GM19455 (cell line): ENCODE results near the gene DAW1.

ENCODE experiments used
- ATAC-seq: cut with Tn5 transposase; IDR thresholded peaks from one replicate; pipeline ENCODE4 v1.9.1; 2021; ENCODE audit not compliant: unreplicated experiment

DAW1 gene

GRCh38 chr2:227861011-227861410 is 10.4 kb upstream of the DAW1 start:
- ATAC-seq = no peak

GRCh38 chr2:227862227-227862740 is 9.1 kb upstream of the DAW1 start:
- peak; percentile 56 for ATAC-seq

GRCh38 chr2:227862741-227863588 is 8.5 kb upstream of the DAW1 start:
- ATAC-seq = no peak

- no peak for ATAC-seq
These were observed 7.2 kb upstream of the DAW1 start for GRCh38 chr2:227864161-227864756.

GRCh38 chr2:227865291-227865690 is 6.1 kb upstream of the DAW1 start:
- no peak for ATAC-seq

- no peak for ATAC-seq
These were observed 4.0 kb upstream of the DAW1 start for GRCh38 chr2:227867386-227867785.

GRCh38 chr2:227870710-227871374 is 589 bp upstream of the DAW1 start:
- ATAC-seq = peak; percentile 14

- ATAC-seq = no peak
These were observed 1.2 kb downstream of the DAW1 start for GRCh38 chr2:227872676-227873075.

- no peak for ATAC-seq
These were observed 4.9 kb downstream of the DAW1 start for GRCh38 chr2:227876300-227876801.

GRCh38 chr2:227877421-227878310 is 6.2 kb downstream of the DAW1 start:
- ATAC-seq = no peak

GRCh38 chr2:227880460-227880859 is 9.0 kb downstream of the DAW1 start:
- ATAC-seq = no peak

- ATAC-seq = no peak
These were observed 10.6 kb downstream of the DAW1 start for GRCh38 chr2:227881866-227882517.

GRCh38 chr2:227884511-227884947 is 13.1 kb downstream of the DAW1 start:
- ATAC-seq = peak; percentile 93

- ATAC-seq = no peak
These were observed 14.7 kb downstream of the DAW1 start for GRCh38 chr2:227886149-227886548.

- ATAC-seq = no peak
These were observed 16.9 kb downstream of the DAW1 start for GRCh38 chr2:227888289-227888688.

- no peak for ATAC-seq
These were observed 17.9 kb downstream of the DAW1 start for GRCh38 chr2:227889336-227889735.

- ATAC-seq = no peak
These were observed 19.2 kb downstream of the DAW1 start for GRCh38 chr2:227890495-227891079.

- no peak for ATAC-seq
These were observed 20.2 kb downstream of the DAW1 start for GRCh38 chr2:227891673-227892072.

- ATAC-seq = no peak
These were observed 31.9 kb downstream of the DAW1 start for GRCh38 chr2:227903381-227903780.

GRCh38 chr2:227906991-227907390 is 35.6 kb downstream of the DAW1 start:
- ATAC-seq = no peak
